MM.1S (cell line): ENCODE measurements around the gene TMCC1.

Source experiments
- EZH2phosphoT487 ChIP-seq: fragments of 300-600 bp; sonication (generic); IDR thresholded peaks from 2 replicates; pipeline ENCODE4 v1.6.1; 2018; ENCODE audit warnings: antibody characterized with exemption, low read length
- TF ChIP-seq, protein P1 (sequence below): fragments of 300-600 bp; sonication (generic); IDR thresholded peaks from 2 replicates; pipeline ENCODE4 v1.5.1; 2016; ENCODE audit warnings: antibody characterized with exemption, low read length, mixed read lengths

DNA sequence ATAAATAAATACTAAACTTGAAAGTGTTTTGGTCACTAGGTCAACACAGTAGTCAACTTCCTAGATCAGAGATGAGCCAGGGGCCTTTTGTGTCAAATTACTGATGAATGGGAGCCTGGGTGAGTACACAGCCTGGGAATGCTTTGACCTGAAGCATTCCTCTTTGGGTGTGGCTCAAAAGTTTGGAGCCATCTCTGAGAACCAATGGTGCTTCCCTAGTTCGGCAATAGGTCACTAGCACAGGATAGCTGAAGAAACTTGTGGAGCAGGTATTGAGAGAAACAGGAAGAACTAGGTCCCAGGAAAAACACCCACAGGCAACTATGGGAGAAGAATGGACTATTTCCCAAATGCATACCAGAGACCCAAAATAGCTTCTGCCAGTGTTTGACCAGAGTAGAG, 230.5 kb downstream of the TMCC1 start:
- TF ChIP-seq, protein P1, sequence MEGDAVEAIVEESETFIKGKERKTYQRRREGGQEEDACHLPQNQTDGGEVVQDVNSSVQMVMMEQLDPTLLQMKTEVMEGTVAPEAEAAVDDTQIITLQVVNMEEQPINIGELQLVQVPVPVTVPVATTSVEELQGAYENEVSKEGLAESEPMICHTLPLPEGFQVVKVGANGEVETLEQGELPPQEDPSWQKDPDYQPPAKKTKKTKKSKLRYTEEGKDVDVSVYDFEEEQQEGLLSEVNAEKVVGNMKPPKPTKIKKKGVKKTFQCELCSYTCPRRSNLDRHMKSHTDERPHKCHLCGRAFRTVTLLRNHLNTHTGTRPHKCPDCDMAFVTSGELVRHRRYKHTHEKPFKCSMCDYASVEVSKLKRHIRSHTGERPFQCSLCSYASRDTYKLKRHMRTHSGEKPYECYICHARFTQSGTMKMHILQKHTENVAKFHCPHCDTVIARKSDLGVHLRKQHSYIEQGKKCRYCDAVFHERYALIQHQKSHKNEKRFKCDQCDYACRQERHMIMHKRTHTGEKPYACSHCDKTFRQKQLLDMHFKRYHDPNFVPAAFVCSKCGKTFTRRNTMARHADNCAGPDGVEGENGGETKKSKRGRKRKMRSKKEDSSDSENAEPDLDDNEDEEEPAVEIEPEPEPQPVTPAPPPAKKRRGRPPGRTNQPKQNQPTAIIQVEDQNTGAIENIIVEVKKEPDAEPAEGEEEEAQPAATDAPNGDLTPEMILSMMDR, result no peak
- no peak for TF ChIP-seq EZH2phosphoT487
